Measurements from ENCODE around the gene DYNLL2. TPM values are rescaled to one million over a fixed set of nuclear protein-coding genes. Genes with fewer than 3 reads are reported as not detected.
"Not testable (repeated sequence)": the region's sequence is repeated elsewhere in the genome, so short reads cannot be mapped to it uniquely, and the experiment has no call there.

The DYNLL2 gene
- total RNA-seq, 2 donors from 2014 or later: 41.0 to 44.1 TPM

GRCh38 chr17:58121925-58122324, 38.7 kb downstream of the DYNLL2 start:
- peak; percentile 82 for ATAC-seq
- Mint-ChIP-seq H3K27me3 (peaks cover 27% of the 10 kb centered on the region), H3K36me3 (ENCODE audit: low read depth) (peaks cover 6% of the 10 kb centered on the region), H3K4me1 (peaks cover 18% of the 10 kb centered on the region), H3K4me3 (no peak overlapping the region), H3K27ac (no peak overlapping the region)
- DNase-seq: peak in 1 of 3 donors; percentile 17
- H3K9me3 ChIP-seq (ENCODE audit: control insufficient read depth, low read length, poor library complexity, severe bottlenecking): no peaks in the 10 kb centered on the region

DNA sequence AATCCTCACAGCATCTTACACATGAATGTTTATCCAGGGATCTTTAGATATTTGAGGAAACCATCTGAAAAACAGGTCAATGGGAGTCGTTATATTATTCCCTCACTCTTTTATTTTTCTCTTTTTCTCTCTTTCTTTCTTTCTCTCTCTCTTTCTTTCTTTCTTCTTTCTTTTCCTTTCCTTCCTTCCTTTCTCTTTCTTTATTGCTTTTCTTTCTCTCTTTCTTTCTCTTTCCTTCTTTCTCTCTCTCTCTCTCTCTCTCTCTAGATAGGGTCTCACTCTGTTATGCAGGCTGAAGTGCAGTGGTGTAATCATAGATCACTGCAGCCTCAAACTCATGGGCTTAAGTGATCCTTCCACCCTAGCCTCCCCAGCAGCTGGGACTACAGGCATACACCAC, 44.6 kb downstream of the DYNLL2 start:
- DNase-seq: no peak
- no peaks in the 10 kb centered on the region for H3K9me3 ChIP-seq (ENCODE audit: control insufficient read depth, low read length, poor library complexity, severe bottlenecking)
- peaks cover 6% of the 10 kb centered on the region for H3K4me1 Mint-ChIP-seq
- no peak for ATAC-seq
- peaks cover 5% of the 10 kb centered on the region for H3K27me3 Mint-ChIP-seq
- peaks cover 5% of the 10 kb centered on the region for H3K36me3 Mint-ChIP-seq (ENCODE audit: low read depth)
- H3K4me3 Mint-ChIP-seq: no peak overlapping the region
- no peak overlapping the region for H3K27ac Mint-ChIP-seq

DNA sequence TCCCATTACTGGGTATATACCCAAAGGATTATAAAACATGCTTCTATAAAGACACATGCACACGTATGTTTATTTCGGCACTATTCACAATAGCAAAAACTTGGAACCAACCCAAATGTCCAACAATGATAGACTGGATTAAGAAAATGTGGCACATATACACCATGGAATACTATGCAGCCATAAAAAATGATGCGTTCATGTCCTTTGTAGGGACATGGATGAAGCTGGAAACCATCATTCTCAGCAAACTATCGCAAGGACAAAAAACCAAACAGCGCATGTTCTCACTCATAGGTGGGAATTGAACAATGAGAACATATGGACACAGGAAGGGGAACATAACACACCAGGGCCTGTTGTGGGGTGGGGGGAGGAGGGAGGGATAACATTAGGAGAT, 49.5 kb downstream of the DYNLL2 start:
- H3K36me3 Mint-ChIP-seq (ENCODE audit: low read depth); H3K4me1 Mint-ChIP-seq; H3K27ac Mint-ChIP-seq; H3K27me3 Mint-ChIP-seq; DNase-seq; H3K9me3 ChIP-seq (ENCODE audit: control insufficient read depth, low read length, poor library complexity, severe bottlenecking); H3K4me3 Mint-ChIP-seq; ATAC-seq: not testable (repeated sequence)

GRCh38 chr17:58136669-58137279, 53.6 kb downstream of the DYNLL2 start:
- DNase-seq (no peak), ATAC-seq (no peak)
- H3K27me3 Mint-ChIP-seq: no peaks in the 10 kb centered on the region

DNA sequence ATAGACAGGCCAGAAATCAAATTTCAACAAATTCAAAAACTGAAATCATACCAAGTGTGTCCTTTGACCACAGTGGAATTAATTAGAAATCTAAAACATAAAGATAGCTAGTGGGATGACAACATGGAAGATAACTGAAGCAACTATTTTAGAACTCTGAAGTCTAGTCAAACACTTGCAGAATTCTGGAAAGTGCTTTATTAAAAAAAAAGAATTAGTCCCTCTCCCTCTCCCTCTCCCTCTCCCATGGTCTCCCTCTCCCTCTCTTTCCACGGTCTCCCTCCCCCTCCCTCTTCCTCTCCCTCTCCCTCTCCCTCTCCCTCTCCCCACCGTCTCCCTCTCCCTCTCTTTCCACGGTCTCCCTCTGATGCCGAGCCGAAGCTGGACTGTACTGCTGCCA, 58.3 kb downstream of the DYNLL2 start:
- Mint-ChIP-seq H3K4me3 (no peak overlapping the region), H3K4me1 (peaks cover 3% of the 10 kb centered on the region), H3K27ac (no peak overlapping the region), H3K36me3 (ENCODE audit: low read depth) (peaks cover 2% of the 10 kb centered on the region), H3K27me3 (no peaks in the 10 kb centered on the region)
- peaks cover 10% of the 10 kb centered on the region for H3K9me3 ChIP-seq (ENCODE audit: control insufficient read depth, low read length, poor library complexity, severe bottlenecking)
- ATAC-seq (no peak), DNase-seq (no peak)

More at GRCh38 chr17:58136669-58137279, 53.6 kb downstream of the DYNLL2 start:
- no peak overlapping the region for H3K4me3 Mint-ChIP-seq
- no peaks in the 10 kb centered on the region for H3K9me3 ChIP-seq (ENCODE audit: control insufficient read depth, low read length, poor library complexity, severe bottlenecking)
- peaks cover 2% of the 10 kb centered on the region for H3K36me3 Mint-ChIP-seq (ENCODE audit: low read depth)
- H3K4me1 Mint-ChIP-seq: peaks cover 3% of the 10 kb centered on the region
- H3K27ac Mint-ChIP-seq: no peak overlapping the region

GRCh38 chr17:58143335-58143734, 60.1 kb downstream of the DYNLL2 start:
- not testable (repeated sequence) for H3K27me3 Mint-ChIP-seq; ATAC-seq; DNase-seq; H3K4me1 Mint-ChIP-seq; H3K4me3 Mint-ChIP-seq; H3K36me3 Mint-ChIP-seq (ENCODE audit: low read depth); H3K27ac Mint-ChIP-seq
- peaks cover 10% of the 10 kb centered on the region for H3K9me3 ChIP-seq (ENCODE audit: control insufficient read depth, low read length, poor library complexity, severe bottlenecking)

GRCh38 chr17:58144801-58145200, 61.6 kb downstream of the DYNLL2 start:
- H3K27ac Mint-ChIP-seq: no peak overlapping the region
- H3K27me3 Mint-ChIP-seq: no peaks in the 10 kb centered on the region
- H3K4me3 Mint-ChIP-seq: no peak overlapping the region
- ATAC-seq (no peak), DNase-seq (no peak)
- H3K9me3 ChIP-seq (ENCODE audit: control insufficient read depth, low read length, poor library complexity, severe bottlenecking): peaks cover 10% of the 10 kb centered on the region
- peaks cover 7% of the 10 kb centered on the region for H3K4me1 Mint-ChIP-seq
- peaks cover 4% of the 10 kb centered on the region for H3K36me3 Mint-ChIP-seq (ENCODE audit: low read depth)

Other genes with a start within 250 kb of the DYNLL2 start
- 10 to 100 TPM; 16.6 to 17.0 TPM for gene MRPS23, start 233.4 kb upstream of the DYNLL2 start, total RNA-seq
- under 1 TPM; 0.21 to 0.82 TPM for gene CUEDC1, start 128.0 kb upstream of the DYNLL2 start, total RNA-seq
- gene VEZF1, start 95.2 kb upstream of the DYNLL2 start, total RNA-seq: 10 to 100 TPM; 41.7 to 48.7 TPM
- gene SRSF1, start 76.2 kb upstream of the DYNLL2 start, total RNA-seq: 100 to 1,000 TPM in 1 of 2 donors, 10 to 100 TPM in 1; 94.9 to 107 TPM
- 1 to 10 TPM; 1.0 to 1.2 TPM for gene OR4D1, start 65.0 kb downstream of the DYNLL2 start, total RNA-seq
- gene OR4D2, start 83.6 kb downstream of the DYNLL2 start, total RNA-seq: not detected
- not detected for gene EPX, start 109.3 kb downstream of the DYNLL2 start, total RNA-seq
- 1 to 10 TPM; 7.6 to 7.7 TPM for gene MKS1, start 135.8 kb downstream of the DYNLL2 start, total RNA-seq
- gene LPO, start 155.2 kb downstream of the DYNLL2 start, total RNA-seq: under 1 TPM in 1 of 2 donors, not detected in 1; 0.44 TPM
- under 1 TPM in 1 of 2 donors, not detected in 1; 0.07 TPM for gene MPO, start 197.5 kb downstream of the DYNLL2 start, total RNA-seq
- gene TSPOAP1, start 245.4 kb downstream of the DYNLL2 start, total RNA-seq: 10 to 100 TPM; 30.5 to 32.8 TPM